Measurements from ENCODE around the gene NGF.

The NGF gene

GRCh38 chr1:115308969-115309368, 29.1 kb downstream of the NGF start:
- no peak for FAIRE-seq

GRCh38 chr1:115307661-115308060, 30.4 kb downstream of the NGF start:
- FAIRE-seq, result no peak

- FAIRE-seq, result no peak
Observed at GRCh38 chr1:115306146-115306545, 31.9 kb downstream of the NGF start.

- FAIRE-seq, result no peak
Observed at GRCh38 chr1:115303364-115303763, 34.7 kb downstream of the NGF start.

- no peak for FAIRE-seq
Observed at GRCh38 chr1:115302390-115302961, 35.6 kb downstream of the NGF start.

- FAIRE-seq, result no peak
Observed at GRCh38 chr1:115301438-115302020, 36.5 kb downstream of the NGF start.

- no peak for FAIRE-seq
Observed at GRCh38 chr1:115300087-115300876, 37.8 kb downstream of the NGF start.

GRCh38 chr1:115299266-115299665, 38.8 kb downstream of the NGF start:
- no peak for FAIRE-seq

- FAIRE-seq, result no peak
Observed at GRCh38 chr1:115296981-115297380, 41.1 kb downstream of the NGF start.

- FAIRE-seq, result no peak
Observed at GRCh38 chr1:115295904-115296696, 41.9 kb downstream of the NGF start.

- no peak for FAIRE-seq
Observed at GRCh38 chr1:115293899-115294298, 44.1 kb downstream of the NGF start.

- no peak for FAIRE-seq
Observed at GRCh38 chr1:115293006-115293405, 45.0 kb downstream of the NGF start.

GRCh38 chr1:115291741-115292140, 46.3 kb downstream of the NGF start:
- no peak for FAIRE-seq

- FAIRE-seq, result no peak
Observed at GRCh38 chr1:115289940-115290339, 48.1 kb downstream of the NGF start.

GRCh38 chr1:115288591-115289198, 49.4 kb downstream of the NGF start:
- no peak for FAIRE-seq

GRCh38 chr1:115286431-115287205, 51.4 kb downstream of the NGF start:
- FAIRE-seq, result no peak

- no peak for FAIRE-seq
Observed at GRCh38 chr1:115284209-115284608, 53.8 kb downstream of the NGF start.

- no peak for FAIRE-seq
Observed at GRCh38 chr1:115283681-115284146, 54.3 kb downstream of the NGF start.

GRCh38 chr1:115283249-115283648, 54.8 kb downstream of the NGF start:
- FAIRE-seq, result no peak

- FAIRE-seq, result no peak
Observed at GRCh38 chr1:115282807-115283208, 55.2 kb downstream of the NGF start.

GRCh38 chr1:115281143-115281542, 56.9 kb downstream of the NGF start:
- FAIRE-seq, result no peak

- no peak for FAIRE-seq
Observed at GRCh38 chr1:115280064-115280463, 58.0 kb downstream of the NGF start.

Measured in G401.6 (cell line).